HG02885 (cell line): ENCODE results near the gene CRYBA1.
"Not testable (repeated sequence)": the region's sequence is repeated elsewhere in the genome, so short reads cannot be mapped to it uniquely, and the experiment has no call there.

ENCODE experiments used
- ATAC-seq: cut with Tn5 transposase; IDR thresholded peaks from one replicate; pipeline ENCODE4 v1.9.1; 2021; ENCODE audit warnings: mild to moderate bottlenecking; ENCODE audit not compliant: unreplicated experiment, poor library complexity

The CRYBA1 gene

GRCh38 chr17:29237476-29238132, 9.1 kb upstream of the CRYBA1 start:
- ATAC-seq = no peak

GRCh38 chr17:29238133-29238850, 8.4 kb upstream of the CRYBA1 start:
- no peak for ATAC-seq

GRCh38 chr17:29240477-29240876, 6.2 kb upstream of the CRYBA1 start:
- ATAC-seq = no peak

GRCh38 chr17:29240968-29241963, 5.4 kb upstream of the CRYBA1 start:
- ATAC-seq = no peak

- no peak for ATAC-seq
These were observed 4.6 kb upstream of the CRYBA1 start for GRCh38 chr17:29242051-29242450.

DNA sequence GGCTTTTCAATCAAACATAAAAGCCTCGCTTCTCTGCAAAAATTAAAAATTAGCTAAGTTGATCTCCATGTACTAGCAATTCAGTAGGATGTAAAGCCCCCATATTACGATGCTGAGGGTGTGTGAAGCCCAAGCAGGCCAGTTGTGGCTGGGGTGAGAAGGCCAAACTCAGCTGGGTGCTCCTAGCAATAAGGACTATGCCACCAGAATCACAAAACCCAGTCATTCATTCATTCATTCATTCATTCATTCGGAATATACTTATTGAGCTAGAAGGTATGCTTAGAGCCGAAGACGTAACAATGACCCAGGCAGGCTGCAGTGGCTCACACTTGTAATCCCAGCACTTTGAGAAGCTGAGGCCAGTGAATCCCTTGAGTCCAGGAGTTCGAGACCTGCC, 3.9 kb upstream of the CRYBA1 start:
- ATAC-seq = no peak

DNA sequence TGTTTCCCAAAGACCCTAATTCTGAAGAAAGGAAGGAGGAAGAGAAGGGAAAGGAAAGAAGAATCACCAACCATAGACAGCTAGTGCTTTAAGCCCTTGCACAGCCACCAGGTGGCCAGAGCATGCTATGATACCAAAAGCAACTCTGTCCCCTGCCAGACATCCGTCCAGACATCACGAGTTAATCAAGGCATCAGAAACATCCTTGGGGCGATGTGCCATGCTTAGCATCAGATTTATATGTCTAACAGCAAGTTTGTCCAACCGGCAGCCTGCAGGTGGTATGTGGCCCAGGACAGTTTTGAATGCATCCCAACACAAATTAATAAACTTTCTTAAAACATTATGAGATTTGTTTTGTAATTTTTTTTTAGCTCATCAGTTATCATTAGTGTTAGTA, 2.9 kb upstream of the CRYBA1 start:
- no peak for ATAC-seq

DNA sequence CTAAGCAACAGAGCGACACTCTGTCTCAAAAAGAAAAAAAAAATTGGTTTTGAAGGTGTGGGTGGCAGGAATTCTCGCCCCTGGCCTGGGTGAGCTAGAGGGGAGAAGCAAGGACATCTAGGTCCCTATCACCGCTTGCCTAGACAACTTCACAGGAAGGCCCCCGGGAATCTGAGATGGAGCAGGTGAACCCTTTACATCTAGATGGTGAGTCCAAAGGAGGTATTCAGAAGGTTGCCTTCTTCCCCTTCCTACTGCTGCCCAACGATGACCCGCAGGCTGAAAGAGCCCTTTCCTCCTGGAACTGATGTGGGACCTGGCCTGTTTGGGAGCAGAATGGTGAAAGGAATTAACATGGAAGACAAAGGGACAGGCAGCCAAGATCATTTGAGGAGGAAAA, 1.3 kb upstream of the CRYBA1 start:
- ATAC-seq = no peak

GRCh38 chr17:29247219-29247618, 560 bp downstream of the CRYBA1 start:
- no peak for ATAC-seq

DNA sequence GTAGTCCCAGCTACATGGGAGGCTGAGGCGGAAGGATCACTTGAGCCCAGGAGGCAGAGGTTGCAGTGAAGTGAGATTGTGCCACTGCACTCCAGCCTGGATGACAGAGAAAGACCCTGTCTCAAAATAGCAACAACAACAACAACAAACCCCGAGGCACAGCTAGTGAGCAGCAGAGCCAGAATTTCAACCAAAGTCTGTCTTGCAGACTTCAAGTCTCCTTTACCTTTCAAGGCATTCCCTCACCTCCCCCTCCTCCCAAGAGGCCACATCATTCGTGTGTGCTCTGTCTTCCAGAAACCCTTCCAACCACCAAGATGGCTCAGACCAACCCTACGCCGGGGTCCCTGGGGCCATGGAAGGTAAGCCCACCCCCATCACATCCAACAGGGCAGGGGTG, 2.2 kb downstream of the CRYBA1 start:
- ATAC-seq = no peak

DNA sequence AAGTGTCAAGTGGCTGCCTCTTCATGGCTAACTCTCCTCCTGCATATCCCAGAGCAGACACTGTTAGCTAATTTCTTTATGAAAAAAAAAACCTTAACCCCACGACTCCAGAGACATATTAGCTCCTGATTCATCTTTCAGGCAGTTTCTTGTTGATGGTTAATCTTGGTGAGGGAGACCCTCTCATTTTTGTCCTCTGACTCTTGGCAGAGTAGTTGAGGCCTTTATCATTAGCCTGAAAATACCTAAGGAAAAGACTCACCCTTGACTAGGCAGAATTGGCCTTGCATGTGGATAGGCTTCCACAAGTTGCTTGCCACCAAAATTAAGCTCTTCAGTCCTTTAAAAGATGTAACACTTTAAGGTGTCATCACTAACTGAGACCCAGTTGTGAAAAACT, 4.0 kb downstream of the CRYBA1 start:
- ATAC-seq = no peak

- ATAC-seq = no peak
These were observed 4.5 kb downstream of the CRYBA1 start for GRCh38 chr17:29251184-29251583.

DNA sequence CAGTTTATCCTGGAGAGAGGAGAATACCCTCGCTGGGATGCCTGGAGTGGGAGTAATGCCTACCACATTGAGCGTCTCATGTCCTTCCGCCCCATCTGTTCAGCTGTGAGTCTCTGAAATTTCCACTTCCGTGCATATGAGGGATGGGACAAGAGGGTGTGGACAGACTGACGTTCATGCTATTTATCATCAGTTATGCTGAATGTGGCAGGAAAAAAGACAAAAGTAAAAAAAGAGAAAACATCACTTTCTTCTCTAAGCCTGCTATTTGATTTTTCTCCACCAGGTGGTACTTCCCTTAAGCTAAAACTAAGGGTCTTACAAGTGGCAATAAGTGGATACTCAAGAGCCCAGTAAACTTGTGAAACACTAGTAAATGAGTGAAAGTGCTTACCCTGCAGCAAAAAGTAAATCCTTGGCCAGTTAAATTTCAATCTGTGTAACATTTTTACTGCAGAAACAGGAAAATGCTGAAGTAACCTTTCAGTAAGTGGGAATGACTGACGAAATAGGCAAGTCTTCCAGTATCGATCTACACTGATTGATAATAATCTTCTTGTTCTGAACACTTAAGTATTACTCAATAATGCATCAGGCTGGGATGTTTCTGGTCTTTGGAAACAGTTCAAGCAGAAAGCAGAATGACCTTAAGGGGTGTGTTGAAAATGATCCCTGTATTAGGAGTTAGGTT, 5.6 kb downstream of the CRYBA1 start:
- ATAC-seq = no peak

GRCh38 chr17:29253037-29253436, 6.4 kb downstream of the CRYBA1 start:
- no peak for ATAC-seq

GRCh38 chr17:29255926-29256522, 9.4 kb downstream of the CRYBA1 start:
- ATAC-seq = no peak

DNA sequence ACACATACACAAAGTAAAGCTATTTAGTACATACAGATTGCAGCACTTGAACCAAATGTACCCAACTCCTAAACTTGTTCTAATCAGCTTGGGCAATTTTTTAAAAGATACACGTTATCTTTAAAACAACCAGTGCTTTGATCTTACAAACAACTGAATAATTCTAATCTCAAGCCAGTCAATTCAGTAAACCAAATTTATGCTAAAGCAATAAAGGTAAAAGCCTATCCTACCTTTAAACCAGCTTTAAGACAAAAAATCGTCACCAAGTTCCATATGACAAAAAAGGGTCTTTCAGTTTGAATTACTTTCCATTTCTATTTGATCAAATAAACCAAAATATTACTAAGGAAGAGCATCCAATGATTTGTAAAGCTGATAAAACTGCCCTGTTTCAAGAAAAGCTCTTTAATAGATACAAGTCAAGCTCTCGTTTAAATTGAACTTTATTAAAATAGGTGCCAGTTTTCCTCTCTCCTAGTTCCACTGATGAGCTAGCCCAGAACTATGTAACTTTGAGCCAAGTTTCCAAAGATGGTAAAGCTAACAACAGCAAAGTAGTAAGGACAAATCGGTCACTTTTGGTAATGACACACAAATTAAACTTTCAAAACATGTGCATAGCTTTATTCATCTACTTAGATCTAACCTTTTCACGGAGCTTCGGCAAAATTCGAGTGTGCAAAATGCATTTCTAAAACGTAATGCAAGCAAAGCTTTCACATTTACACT, 10.2 kb downstream of the CRYBA1 start:
- no peak for ATAC-seq

GRCh38 chr17:29257756-29258155, 11.1 kb downstream of the CRYBA1 start:
- no peak for ATAC-seq

GRCh38 chr17:29263916-29264315, 17.3 kb downstream of the CRYBA1 start:
- ATAC-seq = no peak

DNA sequence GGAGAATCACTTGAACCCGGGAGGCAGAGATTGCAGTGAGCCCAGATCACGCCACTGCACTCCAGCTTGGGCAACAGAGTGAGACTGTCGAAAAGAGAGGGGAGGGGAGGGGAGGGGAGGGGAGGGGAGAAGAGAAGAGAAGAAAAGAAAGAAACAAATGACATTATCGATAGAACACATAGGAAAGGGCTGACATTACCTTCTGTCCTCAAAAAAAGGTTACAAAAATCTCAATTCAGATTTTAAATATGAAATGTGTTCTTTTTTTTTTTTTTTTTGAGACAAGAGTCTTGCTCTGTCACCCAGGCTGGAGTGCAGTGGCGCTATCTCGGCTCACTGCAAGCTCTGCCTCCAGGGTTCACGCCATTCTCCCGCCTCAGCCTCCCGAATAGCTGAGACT, 25.3 kb downstream of the CRYBA1 start:
- not testable (repeated sequence) for ATAC-seq
